ENCODE measurements around the gene BHLHE41. TPM values are rescaled to one million over a fixed set of nuclear protein-coding genes. Genes with fewer than 3 reads are reported as not detected.

The BHLHE41 gene
- total and polyA plus RNA-seq, 3 experiments from 2014 or later = not detected

- no peaks in the 10 kb centered on the region for H3K27me3 ChIP-seq (ENCODE audit: insufficient read depth, low read length, poor library complexity, severe bottlenecking)
- no peaks in the 10 kb centered on the region for H3K9me3 ChIP-seq (ENCODE audit: low read length)
- no peaks in the 10 kb centered on the region for H3K9me3 Mint-ChIP-seq
- no peaks in the 10 kb centered on the region for H3K36me3 Mint-ChIP-seq
- no peak for DNase-seq
- no peaks in the 10 kb centered on the region for H3K36me3 ChIP-seq (ENCODE audit: insufficient read depth, low read length)
- no peak overlapping the region for H3K27ac ChIP-seq (ENCODE audit: low read depth, low read length)
- H3K4me3 Mint-ChIP-seq = no peak overlapping the region
- ChIA-PET POLR2A (no interaction called here), CTCF (no interaction called here)
- H3K27me3 Mint-ChIP-seq = peaks cover 3% of the 10 kb centered on the region in 2 donors
- no peaks in the 10 kb centered on the region for H3K4me1 Mint-ChIP-seq
- no peaks in the 10 kb centered on the region for H3K4me1 ChIP-seq (ENCODE audit: insufficient read depth, low read length)
- H3K4me3 ChIP-seq (ENCODE audit: low read length) = no peak overlapping the region
- H3K27ac Mint-ChIP-seq = no peak overlapping the region
These were observed 32.3 kb downstream of the BHLHE41 start for GRCh38 chr12:26092346-26093105.

DNA sequence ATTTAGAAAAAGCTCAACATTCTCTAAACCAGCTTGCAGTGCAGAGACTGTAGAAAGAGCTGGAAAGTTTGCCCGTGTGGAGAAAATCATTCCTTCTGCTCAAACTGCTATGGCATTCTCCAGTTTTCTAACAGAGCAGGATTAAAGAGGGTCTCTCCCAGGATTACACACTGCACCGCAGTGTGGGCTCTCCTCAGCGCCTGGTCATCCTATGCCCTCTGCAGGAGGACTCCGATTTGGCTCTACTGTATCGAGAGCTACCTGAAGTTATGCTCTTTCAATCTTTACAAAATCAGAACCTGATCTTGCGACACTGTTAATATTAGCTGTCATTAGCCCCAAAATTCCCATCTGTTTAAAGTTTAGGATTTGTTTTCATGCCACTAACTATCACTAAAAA lies 33.0 kb downstream of the BHLHE41 start:
- H3K9me3 ChIP-seq (ENCODE audit: low read length) = no peaks in the 10 kb centered on the region
- no peak overlapping the region for H3K27ac ChIP-seq (ENCODE audit: low read depth, low read length)
- H3K4me3 ChIP-seq (ENCODE audit: low read length) = no peak overlapping the region
- Mint-ChIP-seq H3K27me3 (peaks cover 3 to 7% of the 10 kb centered on the region in 2 donors), H3K4me3 (no peak overlapping the region), H3K4me1 (no peaks in the 10 kb centered on the region), H3K9me3 (no peaks in the 10 kb centered on the region), H3K27ac (no peak overlapping the region), H3K36me3 (no peaks in the 10 kb centered on the region)
- H3K4me1 ChIP-seq (ENCODE audit: insufficient read depth, low read length) = no peaks in the 10 kb centered on the region
- POLR2A ChIA-PET = no interaction called here
- CTCF ChIA-PET = interaction anchor here (0.9 kb wide), 1 partner anchor 523 kb away, joined by 3 read pairs; no protein-coding TSS in a partner anchor
- DNase-seq = no peak
- H3K36me3 ChIP-seq (ENCODE audit: insufficient read depth, low read length) = no peaks in the 10 kb centered on the region
- no peaks in the 10 kb centered on the region for H3K27me3 ChIP-seq (ENCODE audit: insufficient read depth, low read length, poor library complexity, severe bottlenecking)

GRCh38 chr12:26090836-26091510 lies 33.9 kb downstream of the BHLHE41 start:
- CTCF ChIA-PET = interaction anchor here (0.9 kb wide), 1 partner anchor 523 kb away, joined by 3 read pairs; no protein-coding TSS in a partner anchor

DNA sequence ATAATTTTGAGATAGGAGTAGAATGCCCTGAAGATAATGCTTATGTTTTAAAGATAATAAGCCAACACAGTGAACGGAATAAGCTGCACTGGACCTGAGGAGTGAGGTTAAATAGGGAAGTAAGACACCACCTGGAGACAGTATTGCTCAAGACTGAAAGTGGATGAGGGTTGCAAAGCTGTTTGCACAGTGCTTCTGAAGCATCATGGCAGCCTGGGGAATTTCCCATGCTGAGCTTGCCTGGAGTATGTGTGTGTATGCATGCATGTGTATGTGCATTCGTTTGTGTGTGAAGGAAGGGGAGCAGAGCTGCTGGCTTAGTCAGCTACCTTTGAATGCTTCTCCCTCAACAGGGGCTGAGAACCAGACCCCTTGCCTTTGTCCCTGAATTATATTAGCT lies 35.8 kb downstream of the BHLHE41 start:
- DNase-seq = no peak
- peaks cover 6 to 11% of the 10 kb centered on the region in 2 donors for H3K27me3 Mint-ChIP-seq
- no peaks in the 10 kb centered on the region for H3K9me3 ChIP-seq (ENCODE audit: low read length)
- H3K36me3 ChIP-seq (ENCODE audit: insufficient read depth, low read length) = no peaks in the 10 kb centered on the region
- H3K27ac Mint-ChIP-seq = no peak overlapping the region
- no peaks in the 10 kb centered on the region for H3K4me1 Mint-ChIP-seq
- no peak overlapping the region for H3K4me3 Mint-ChIP-seq
- no peaks in the 10 kb centered on the region for H3K27me3 ChIP-seq (ENCODE audit: insufficient read depth, low read length, poor library complexity, severe bottlenecking)
- CTCF ChIA-PET = no interaction called here
- POLR2A ChIA-PET = no interaction called here
- no peak overlapping the region for H3K27ac ChIP-seq (ENCODE audit: low read depth, low read length)
- H3K9me3 Mint-ChIP-seq = peaks cover 0 to 7% (median 0%) of the 10 kb centered on the region in 5 donors
- H3K4me1 ChIP-seq (ENCODE audit: insufficient read depth, low read length) = no peaks in the 10 kb centered on the region
- H3K4me3 ChIP-seq (ENCODE audit: low read length) = no peak overlapping the region
- H3K36me3 Mint-ChIP-seq = no peaks in the 10 kb centered on the region

More at GRCh38 chr12:26090836-26091510, 33.9 kb downstream of the BHLHE41 start:
- Mint-ChIP-seq H3K4me3 (no peak overlapping the region), H3K27ac (no peak overlapping the region), H3K36me3 (no peaks in the 10 kb centered on the region), H3K27me3 (peaks cover 6 to 11% of the 10 kb centered on the region in 2 donors), H3K9me3 (no peaks in the 10 kb centered on the region), H3K4me1 (no peaks in the 10 kb centered on the region)
- H3K27me3 ChIP-seq (ENCODE audit: insufficient read depth, low read length, poor library complexity, severe bottlenecking) = no peaks in the 10 kb centered on the region
- DNase-seq = no peak
- no peak overlapping the region for H3K27ac ChIP-seq (ENCODE audit: low read depth, low read length)
- no peaks in the 10 kb centered on the region for H3K4me1 ChIP-seq (ENCODE audit: insufficient read depth, low read length)
- no peaks in the 10 kb centered on the region for H3K36me3 ChIP-seq (ENCODE audit: insufficient read depth, low read length)
- POLR2A ChIA-PET = no interaction called here
- H3K9me3 ChIP-seq (ENCODE audit: low read length) = no peaks in the 10 kb centered on the region
- H3K4me3 ChIP-seq (ENCODE audit: low read length) = no peak overlapping the region

GRCh38 chr12:26086936-26087335 lies 37.9 kb downstream of the BHLHE41 start:
- CTCF ChIA-PET = no interaction called here

DNA sequence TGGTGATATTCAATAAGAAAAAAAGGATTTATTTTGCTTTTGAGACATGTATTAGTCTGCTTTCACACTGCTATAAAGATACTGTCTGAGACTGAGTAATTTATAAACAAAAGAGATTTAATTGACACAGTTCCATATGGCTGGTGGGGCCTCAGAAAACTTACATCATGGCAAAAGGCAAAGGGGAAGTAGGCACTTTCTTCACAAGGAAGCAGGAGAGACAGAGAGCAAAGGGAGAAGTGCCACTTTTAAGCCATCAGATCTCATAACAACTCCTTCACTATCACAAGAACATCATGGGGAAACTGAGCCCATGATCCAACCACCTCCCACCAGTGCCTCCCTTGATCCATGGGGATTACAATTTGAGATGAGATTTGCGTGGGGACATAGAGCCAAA lies 43.9 kb downstream of the BHLHE41 start:
- no peaks in the 10 kb centered on the region for H3K4me1 ChIP-seq (ENCODE audit: insufficient read depth, low read length)
- peaks cover 0 to 3% of the 10 kb centered on the region in 2 donors for H3K27me3 Mint-ChIP-seq
- H3K27ac ChIP-seq (ENCODE audit: low read depth, low read length) = no peak overlapping the region
- no peaks in the 10 kb centered on the region for H3K36me3 ChIP-seq (ENCODE audit: insufficient read depth, low read length)
- peaks cover 0 to 12% (median 0%) of the 10 kb centered on the region in 5 donors for H3K9me3 Mint-ChIP-seq
- H3K4me1 Mint-ChIP-seq = no peaks in the 10 kb centered on the region
- CTCF ChIA-PET = no interaction called here
- no peak overlapping the region for H3K4me3 Mint-ChIP-seq
- no peaks in the 10 kb centered on the region for H3K9me3 ChIP-seq (ENCODE audit: low read length)
- POLR2A ChIA-PET = no interaction called here
- peaks cover 0 to 2% (median 0%) of the 10 kb centered on the region in 3 donors for H3K36me3 Mint-ChIP-seq
- H3K27ac Mint-ChIP-seq = no peak overlapping the region
- no peak overlapping the region for H3K4me3 ChIP-seq (ENCODE audit: low read length)
- H3K27me3 ChIP-seq (ENCODE audit: insufficient read depth, low read length, poor library complexity, severe bottlenecking) = no peaks in the 10 kb centered on the region
- DNase-seq = no peak

More at GRCh38 chr12:26086936-26087335, 37.9 kb downstream of the BHLHE41 start:
- POLR2A ChIA-PET = no interaction called here
- Mint-ChIP-seq H3K27me3 (peaks cover 6 to 11% of the 10 kb centered on the region in 2 donors), H3K9me3 (peaks cover 0 to 11% (median 0%) of the 10 kb centered on the region in 5 donors), H3K27ac (no peak overlapping the region), H3K4me3 (no peak overlapping the region), H3K4me1 (no peaks in the 10 kb centered on the region), H3K36me3 (no peaks in the 10 kb centered on the region)
- no peak overlapping the region for H3K27ac ChIP-seq (ENCODE audit: low read depth, low read length)
- no peak overlapping the region for H3K4me3 ChIP-seq (ENCODE audit: low read length)
- no peaks in the 10 kb centered on the region for H3K36me3 ChIP-seq (ENCODE audit: insufficient read depth, low read length)
- DNase-seq = no peak
- H3K27me3 ChIP-seq (ENCODE audit: insufficient read depth, low read length, poor library complexity, severe bottlenecking) = no peaks in the 10 kb centered on the region
- no peaks in the 10 kb centered on the region for H3K9me3 ChIP-seq (ENCODE audit: low read length)
- H3K4me1 ChIP-seq (ENCODE audit: insufficient read depth, low read length) = no peaks in the 10 kb centered on the region

- POLR2A ChIA-PET = no interaction called here
- Mint-ChIP-seq H3K27me3 (peaks cover 3 to 7% of the 10 kb centered on the region in 2 donors), H3K27ac (no peak overlapping the region), H3K4me3 (no peak overlapping the region), H3K4me1 (no peaks in the 10 kb centered on the region), H3K36me3 (peaks cover 0 to 2% (median 0%) of the 10 kb centered on the region in 3 donors), H3K9me3 (peaks cover 0 to 5% (median 0%) of the 10 kb centered on the region in 5 donors)
- Histone ChIP-seq H3K36me3 (ENCODE audit: insufficient read depth, low read length) (no peaks in the 10 kb centered on the region), H3K9me3 (ENCODE audit: low read length) (no peaks in the 10 kb centered on the region), H3K4me1 (ENCODE audit: insufficient read depth, low read length) (no peaks in the 10 kb centered on the region), H3K27me3 (ENCODE audit: insufficient read depth, low read length, poor library complexity, severe bottlenecking) (no peaks in the 10 kb centered on the region), H3K27ac (ENCODE audit: low read depth, low read length) (no peak overlapping the region), H3K4me3 (ENCODE audit: low read length) (no peak overlapping the region)
- CTCF ChIA-PET = no interaction called here
- no peak for DNase-seq
These were observed 46.7 kb downstream of the BHLHE41 start for GRCh38 chr12:26077915-26078702.

Data from CD8-positive, alpha-beta memory T cell (primary cell).